Testis (tissue), 5 donors: ENCODE data around the gene TBC1D24. TPM values are rescaled to one million over a fixed set of nuclear protein-coding genes. Genes with fewer than 3 reads are reported as not detected.
A peak's percentile ranks its signal among the peaks of the same experiment; 100 is the strongest.

Experiments used
- DNase-seq: peaks from one replicate; pipeline ENCODE4 v3.0.0-alpha.2; 2019
- H3K27ac ChIP-seq, 2 donors: fragments of 200-600 bp; sonication (generic); one replicate each; pipeline ENCODE4 v1.5.1; 2019
- H3K27me3 ChIP-seq: fragments of 200-600 bp; sonication (generic); one replicate; pipeline ENCODE4 v1.5.1; 2019
- H3K36me3 ChIP-seq: fragments of 200-600 bp; sonication (generic); one replicate; pipeline ENCODE4 v1.5.1; 2017; ENCODE audit warnings: low read depth; ENCODE audit errors: missing control alignments
- H3K4me1 ChIP-seq: fragments of 200-600 bp; sonication (generic); one replicate; pipeline ENCODE4 v1.5.1; 2019
- H3K4me3 ChIP-seq, 2 donors: fragments of 200-600 bp; sonication (generic); one replicate each; pipeline ENCODE4 v1.5.1; 2017 to 2019
- H3K9me3 ChIP-seq: fragments of 200-600 bp; sonication (generic); one replicate; pipeline ENCODE4 v1.5.1; 2017
- POLR2A ChIP-seq: fragments of 450-650 bp; IDR thresholded peaks from one replicate; pipeline ENCODE4 v1.6.1; 2017; ENCODE audit warnings: antibody characterized with exemption, mild to moderate bottlenecking, moderate library complexity
- WGBS, 2 donors: methylation state at CpG; one replicate each; pipeline ENCODE4 v1.1.5; 2018; 5-methylcytosine and 5-hydroxymethylcytosine counted together
- intact Hi-C: fragments of 100-400 bp; cut with DNase I; formaldehyde crosslinking; loops from one replicate; pipeline ENCODE4 v1.15.1; 2023; ENCODE audit warnings: low total_unique reads
- long read RNA-seq, 2 donors: transcript quantifications; one replicate each; lab custom pipeline, GENCODE V29; 2026
- polyA plus RNA-seq: library from polyadenylated mRNA; stranded (reverse); fragments of 350-450 nt; fragmentation: Illumina TruSeq; extraction: RNeasy Lipid Tissue Mini Kit (QIAGEN cat#74804); gene quantifications from one replicate; pipeline ENCODE4 v1.2.3, GENCODE V29; 2014; ENCODE audit warnings: low read depth, low replicate concordance; ENCODE audit not compliant: insufficient read depth
- total RNA-seq, 2 donors: library from RNA; depleted of rRNA; stranded (reverse); fragments of >200 nt; gene quantifications; one replicate each; pipeline ENCODE4 v1.2.3, GENCODE V29; 2016
- TF ChIP-seq, protein P1 (sequence below), 3 experiments: fragments of 450-650 bp in 2 of 3; fragments of 200-600 bp in 1 of 3; sonication (generic) in 1 of 3; IDR thresholded peaks; one replicate each; pipeline ENCODE4 v1.5.1; 2016 to 2019; ENCODE audit warnings: antibody characterized with exemption in 3 of 3, mild to moderate bottlenecking in 2 of 3, moderate library complexity in 1 of 3

TBC1D24 gene
- 10 to 100 TPM; 11.2 to 13.5 TPM for total RNA-seq
- polyA plus RNA-seq: 5.3 TPM
- long read RNA-seq, donor 1: 0 reads
- long read RNA-seq, donor 2: 0 reads

DNA sequence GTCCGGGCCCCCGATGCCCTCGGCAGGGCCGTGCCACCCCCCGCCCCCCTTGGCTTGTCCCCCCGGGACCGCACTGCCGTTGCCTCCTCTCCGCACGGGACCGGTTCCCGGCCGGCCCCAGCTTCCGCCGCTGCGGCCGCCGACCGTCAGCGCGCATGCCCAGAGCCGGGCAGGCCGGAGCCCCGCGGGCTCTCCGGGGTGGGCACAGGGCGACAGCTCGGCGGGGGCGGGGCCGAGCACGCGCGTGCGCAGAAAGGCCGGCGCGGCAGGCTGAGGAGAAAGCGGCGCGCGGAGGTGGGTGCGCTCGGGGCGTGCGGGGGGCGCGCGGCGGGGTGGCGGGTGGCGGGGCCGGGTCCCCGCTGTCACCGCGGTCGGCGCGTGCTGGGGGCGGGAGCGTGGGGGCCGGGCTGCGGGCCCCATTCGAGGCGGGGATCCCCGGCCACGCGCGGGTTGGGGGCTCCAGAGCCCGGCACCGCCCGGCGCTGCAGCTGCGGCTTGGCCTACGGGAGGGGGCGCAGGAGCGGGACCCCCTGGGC lies at the start of gene TBC1D24:
Gene TBC1D24 (plus strand): TSS at position 251 of the 536 bp plus-strand sequence. CDS start 21,022 bp downstream, outside the sequence.
- Histone ChIP-seq H3K27ac (peak within 1 kb of the TSS; percentile 75 to 86), H3K4me3 (peak within 1 kb of the TSS; percentile 69 to 71), H3K4me1 (peaks cover 23% of the 10 kb centered on the region), H3K9me3 (no peaks in the 10 kb centered on the region), H3K27me3 (no peaks in the 10 kb centered on the region), H3K36me3 (no peaks in the 10 kb centered on the region)
- TF ChIP-seq POLR2A: no peak
- TF ChIP-seq, protein P1, sequence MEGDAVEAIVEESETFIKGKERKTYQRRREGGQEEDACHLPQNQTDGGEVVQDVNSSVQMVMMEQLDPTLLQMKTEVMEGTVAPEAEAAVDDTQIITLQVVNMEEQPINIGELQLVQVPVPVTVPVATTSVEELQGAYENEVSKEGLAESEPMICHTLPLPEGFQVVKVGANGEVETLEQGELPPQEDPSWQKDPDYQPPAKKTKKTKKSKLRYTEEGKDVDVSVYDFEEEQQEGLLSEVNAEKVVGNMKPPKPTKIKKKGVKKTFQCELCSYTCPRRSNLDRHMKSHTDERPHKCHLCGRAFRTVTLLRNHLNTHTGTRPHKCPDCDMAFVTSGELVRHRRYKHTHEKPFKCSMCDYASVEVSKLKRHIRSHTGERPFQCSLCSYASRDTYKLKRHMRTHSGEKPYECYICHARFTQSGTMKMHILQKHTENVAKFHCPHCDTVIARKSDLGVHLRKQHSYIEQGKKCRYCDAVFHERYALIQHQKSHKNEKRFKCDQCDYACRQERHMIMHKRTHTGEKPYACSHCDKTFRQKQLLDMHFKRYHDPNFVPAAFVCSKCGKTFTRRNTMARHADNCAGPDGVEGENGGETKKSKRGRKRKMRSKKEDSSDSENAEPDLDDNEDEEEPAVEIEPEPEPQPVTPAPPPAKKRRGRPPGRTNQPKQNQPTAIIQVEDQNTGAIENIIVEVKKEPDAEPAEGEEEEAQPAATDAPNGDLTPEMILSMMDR (IDR thresholded peaks at IDR 0.05): no peak
- intact Hi-C loops: no loop called here
- peak; percentile 89 for DNase-seq
- WGBS, 2 donors: 0% methylated on average over 12 of the region's 77 CpGs; no CpG with 5 or more reads in 1 of the 2 donors

DNA sequence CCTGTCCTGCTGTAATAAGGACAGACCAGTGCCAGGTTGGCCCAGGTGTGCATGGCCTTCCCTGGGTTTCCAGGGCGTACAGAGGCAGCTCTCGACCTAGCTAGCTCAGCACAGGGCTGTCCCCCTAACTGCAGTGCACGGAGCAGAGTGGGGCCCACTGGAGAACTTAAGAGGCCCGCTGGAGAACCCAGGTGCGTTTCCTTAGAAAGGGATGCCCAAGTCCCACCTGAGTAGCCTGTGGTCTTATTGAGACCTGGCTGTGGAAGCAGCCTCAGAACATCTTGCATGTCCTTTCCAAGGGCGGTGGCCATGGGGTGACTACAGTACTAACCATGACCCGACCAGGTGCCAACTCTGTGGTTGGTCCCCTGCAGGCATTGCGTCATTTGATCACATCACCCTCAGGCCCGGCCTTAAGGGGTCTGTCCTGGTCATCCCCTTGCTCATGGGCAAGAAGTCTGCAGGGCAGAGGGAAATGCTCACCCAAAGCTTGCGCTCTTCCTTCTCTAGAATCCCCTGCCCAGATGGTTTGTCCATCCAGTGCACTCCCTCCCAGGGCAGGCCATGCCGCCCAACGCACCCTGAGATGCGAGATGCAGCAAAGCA lies 49.0 kb upstream of the TBC1D24 start:
- Histone ChIP-seq H3K27me3 (no peaks in the 10 kb centered on the region), H3K4me3 (no peak overlapping the region), H3K4me1 (peaks cover 12% of the 10 kb centered on the region), H3K27ac (no peak overlapping the region), H3K36me3 (no peaks in the 10 kb centered on the region), H3K9me3 (no peaks in the 10 kb centered on the region)
- intact Hi-C loops: no loop called here
- WGBS, 2 donors: 92 to 97% methylated on average over 10 to 13 of the region's 13 CpGs
- DNase-seq: no peak
- TF ChIP-seq POLR2A: no peak
- TF ChIP-seq, protein P1 (IDR thresholded peaks at IDR 0.05): no peak

DNA sequence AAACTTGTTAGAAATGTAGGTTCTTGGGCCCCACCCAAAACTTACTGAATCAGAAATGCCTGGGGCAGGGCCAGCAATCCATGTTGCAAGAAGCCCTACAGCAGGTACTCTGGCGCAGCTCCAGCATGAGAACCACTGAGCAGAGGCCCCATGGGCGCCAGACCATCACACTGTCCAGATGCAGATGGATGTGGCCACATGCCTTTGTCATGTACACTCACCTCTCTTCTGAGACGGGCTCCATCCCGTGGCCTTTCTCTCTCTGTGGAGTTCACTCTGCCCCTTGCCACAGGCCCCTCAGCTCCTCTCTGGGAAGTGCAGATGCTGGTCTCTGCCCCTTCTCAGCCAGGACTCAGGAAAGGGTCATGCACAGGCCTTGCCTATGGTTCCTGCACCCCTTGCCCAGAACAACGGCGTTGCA lies 48.0 kb upstream of the TBC1D24 start:
- WGBS, 2 donors: 88 to 95% methylated on average over 6 of the region's 6 CpGs
- intact Hi-C loops: no loop called here
- no peak for TF ChIP-seq POLR2A
- TF ChIP-seq, protein P1 (IDR thresholded peaks at IDR 0.05): no peak
- no peak for DNase-seq
- Histone ChIP-seq H3K4me1 (peaks cover 12% of the 10 kb centered on the region), H3K4me3 (no peak overlapping the region), H3K9me3 (no peaks in the 10 kb centered on the region), H3K27me3 (no peaks in the 10 kb centered on the region), H3K36me3 (no peaks in the 10 kb centered on the region), H3K27ac (no peak overlapping the region)

DNA sequence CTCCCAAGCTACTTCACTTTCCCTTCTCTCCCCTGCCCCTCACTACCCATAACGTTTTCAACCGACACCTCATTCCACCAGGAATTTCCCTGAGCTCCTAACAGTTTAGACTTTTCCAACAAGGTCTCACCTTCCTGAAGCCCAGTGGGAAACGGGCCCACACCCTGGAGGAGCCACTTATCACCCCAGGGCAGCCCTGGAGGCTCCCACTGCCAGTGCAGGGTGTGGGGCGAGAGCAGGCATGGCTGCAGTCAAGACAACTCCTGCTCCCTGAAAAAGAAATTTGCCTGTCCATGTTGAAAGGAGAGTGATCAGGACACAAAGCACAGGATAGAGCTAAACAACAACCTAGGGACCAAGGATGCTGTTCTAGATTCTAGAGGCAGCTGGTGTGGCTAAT lies 47.4 kb upstream of the TBC1D24 start:
- 85 to 91% methylated on average over 4 of the region's 4 CpGs for WGBS, 2 donors

More for the DNA sequence above, 47.4 kb upstream of the TBC1D24 start:
- no peaks in the 10 kb centered on the region for H3K9me3 ChIP-seq
- H3K27ac ChIP-seq: no peak overlapping the region
- DNase-seq: no peak
- H3K4me1 ChIP-seq: peaks cover 12% of the 10 kb centered on the region
- no peak for TF ChIP-seq POLR2A
- TF ChIP-seq, protein P1 (IDR thresholded peaks at IDR 0.05): no peak
- no peaks in the 10 kb centered on the region for H3K27me3 ChIP-seq
- intact Hi-C loops: no loop called here
- H3K36me3 ChIP-seq: no peaks in the 10 kb centered on the region
- H3K4me3 ChIP-seq: no peak overlapping the region
